ENCODE data around the gene FSTL4. TPM values are rescaled to one million over a fixed set of nuclear protein-coding genes. Genes with fewer than 3 reads are reported as not detected.
A peak's percentile ranks its signal among the peaks of the same experiment; 100 is the strongest.

FSTL4 gene
- polyA plus RNA-seq, 1 of the 3 experiments (the other 2 are of a cell fraction), result not detected

DNA sequence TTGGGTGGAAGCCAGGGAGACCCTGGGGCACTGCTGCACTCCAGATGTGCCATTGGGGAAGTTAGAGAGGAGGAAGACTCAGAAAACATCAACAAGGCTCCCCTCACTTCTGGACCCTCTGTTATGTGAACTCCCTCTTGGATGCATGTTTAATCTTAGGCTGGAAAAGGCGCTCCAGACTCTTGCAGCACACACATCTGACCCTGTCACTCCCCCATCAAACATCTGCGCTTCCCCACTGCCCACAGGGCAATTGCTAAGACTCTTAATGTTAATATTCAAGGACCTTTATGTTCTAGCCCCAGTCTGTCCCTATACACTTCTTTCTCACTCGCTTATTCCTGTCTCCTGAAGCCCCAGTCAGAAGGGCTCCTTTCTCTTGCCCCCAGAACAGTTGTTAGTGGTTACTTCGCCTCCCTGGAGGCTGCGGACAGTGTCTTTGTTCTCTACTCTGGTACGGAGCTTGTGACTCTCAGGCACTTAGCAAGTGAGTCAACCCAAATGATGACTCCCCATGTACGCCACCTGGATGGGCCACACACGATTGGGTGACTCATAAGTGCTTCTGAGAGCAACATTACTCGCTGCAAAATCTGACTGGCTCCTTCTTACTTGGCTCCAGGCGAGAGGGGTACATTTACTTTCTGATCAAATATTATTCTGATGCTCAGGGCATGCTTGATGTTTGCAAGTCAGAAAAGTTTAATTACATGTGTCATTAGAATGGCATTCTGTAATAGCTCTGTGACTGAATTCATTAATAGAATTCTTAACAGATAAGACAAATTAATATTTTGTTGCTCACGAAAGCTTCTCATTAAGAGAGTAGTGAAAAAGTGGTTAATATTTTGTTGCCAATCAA lies 366.9 kb downstream of the FSTL4 start:
- Histone ChIP-seq H3K4me2 (peak overlapping the region; percentile 30; the same call in 1 of the 2 replicates), H3K9me3 (no peaks in the 10 kb centered on the region), H3K36me3 (replicated peaks in 1 of 2; ENCODE audit: control insufficient read depth in 1 of 2, insufficient read depth in 2 of 2, low read length in 1 of 2) (no peaks in the 10 kb centered on the region), H3F3A (replicated peaks; ENCODE audit: insufficient read depth) (peaks cover 10% of the 10 kb centered on the region), H3K79me2 (ENCODE audit: insufficient read depth) (no peaks in the 10 kb centered on the region), H3K4me3 (ENCODE audit: low read depth in 2 of 2, low read length in 1 of 2) (no peak overlapping the region), H3K27me3 (ENCODE audit: insufficient read depth) (no peaks in the 10 kb centered on the region), H3K9me2 (no peaks in the 10 kb centered on the region), H4K20me1 (ENCODE audit: insufficient read depth) (no peaks in the 10 kb centered on the region), H3K9ac (peak overlapping the region; percentile 36; the same call in 1 of the 2 replicates), H3K27ac (ENCODE audit: low read depth in 2 of 2, low read length in 1 of 2) (peak overlapping the region in 1 of 2 experiments; percentile 61; a peak in 2 of 4 replicates), H3K4me1 (ENCODE audit: control insufficient read depth in 1 of 2, insufficient read depth in 2 of 2, low read depth in 1 of 2, low read length in 1 of 2) (peaks cover 6 to 16% of the 10 kb centered on the region in 2 experiments; a peak in 2 of 4 replicates), H2AFZ (ENCODE audit: low read depth) (no peak overlapping the region)
- 34% methylated on average over 11 of the region's 11 CpGs for WGBS (ENCODE audit: low lambda C conversion rate)
- no peak for DNase-seq
- ChIA-PET POLR2A (no interaction called here), CTCF (interaction anchor here (9.0 kb wide), 1 partner anchor 133 kb away, joined by 117 read pairs; no protein-coding TSS in a partner anchor)
- TF ChIP-seq, protein P1, sequence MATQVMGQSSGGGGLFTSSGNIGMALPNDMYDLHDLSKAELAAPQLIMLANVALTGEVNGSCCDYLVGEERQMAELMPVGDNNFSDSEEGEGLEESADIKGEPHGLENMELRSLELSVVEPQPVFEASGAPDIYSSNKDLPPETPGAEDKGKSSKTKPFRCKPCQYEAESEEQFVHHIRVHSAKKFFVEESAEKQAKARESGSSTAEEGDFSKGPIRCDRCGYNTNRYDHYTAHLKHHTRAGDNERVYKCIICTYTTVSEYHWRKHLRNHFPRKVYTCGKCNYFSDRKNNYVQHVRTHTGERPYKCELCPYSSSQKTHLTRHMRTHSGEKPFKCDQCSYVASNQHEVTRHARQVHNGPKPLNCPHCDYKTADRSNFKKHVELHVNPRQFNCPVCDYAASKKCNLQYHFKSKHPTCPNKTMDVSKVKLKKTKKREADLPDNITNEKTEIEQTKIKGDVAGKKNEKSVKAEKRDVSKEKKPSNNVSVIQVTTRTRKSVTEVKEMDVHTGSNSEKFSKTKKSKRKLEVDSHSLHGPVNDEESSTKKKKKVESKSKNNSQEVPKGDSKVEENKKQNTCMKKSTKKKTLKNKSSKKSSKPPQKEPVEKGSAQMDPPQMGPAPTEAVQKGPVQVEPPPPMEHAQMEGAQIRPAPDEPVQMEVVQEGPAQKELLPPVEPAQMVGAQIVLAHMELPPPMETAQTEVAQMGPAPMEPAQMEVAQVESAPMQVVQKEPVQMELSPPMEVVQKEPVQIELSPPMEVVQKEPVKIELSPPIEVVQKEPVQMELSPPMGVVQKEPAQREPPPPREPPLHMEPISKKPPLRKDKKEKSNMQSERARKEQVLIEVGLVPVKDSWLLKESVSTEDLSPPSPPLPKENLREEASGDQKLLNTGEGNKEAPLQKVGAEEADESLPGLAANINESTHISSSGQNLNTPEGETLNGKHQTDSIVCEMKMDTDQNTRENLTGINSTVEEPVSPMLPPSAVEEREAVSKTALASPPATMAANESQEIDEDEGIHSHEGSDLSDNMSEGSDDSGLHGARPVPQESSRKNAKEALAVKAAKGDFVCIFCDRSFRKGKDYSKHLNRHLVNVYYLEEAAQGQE (IDR thresholded peaks at IDR 0.05; ENCODE audit: low read depth, low read length), result no peak
- TF ChIP-seq SMC3 (IDR thresholded peaks at IDR 0.05; ENCODE audit: low read depth, low read length) (no peak), FOSL2 (IDR thresholded peaks at IDR 0.05; ENCODE audit: borderline replicate concordance, low read depth) (peak; percentile 97), POLR2AphosphoS5 (IDR thresholded peaks at IDR 0.05; ENCODE audit: low read depth, low read length) (no peak), RFX5 (IDR thresholded peaks at IDR 0.05; ENCODE audit: low read length) (no peak), ELF1 (IDR thresholded peaks at IDR 0.05) (no peak), RXRA (IDR thresholded peaks at IDR 0.05; ENCODE audit: borderline replicate concordance, low read depth) (peak; percentile 48; the same call in 1 of the 2 replicates), TAF1 (IDR thresholded peaks at IDR 0.05; ENCODE audit: borderline replicate concordance, low read depth, low read length) (no peak), EZH2phosphoT487 (IDR thresholded peaks at IDR 0.05; ENCODE audit: borderline replicate concordance, low read depth) (no peak), FOXJ3 (CRISPR knock-in tag; IDR thresholded peaks at IDR 0.05) (no peak), RCOR1 (IDR thresholded peaks at IDR 0.05; ENCODE audit: low read length) (no peak), CHD2 (IDR thresholded peaks at IDR 0.05; ENCODE audit: low read length, partially characterized antibody) (no peak), NRF1 (IDR thresholded peaks at IDR 0.05; ENCODE audit: low read depth, low read length) (no peak), FOXM1 (IDR thresholded peaks at IDR 0.05; ENCODE audit: low read depth) (no peak), EP300 (IDR thresholded peaks at IDR 0.05; ENCODE audit: borderline replicate concordance in 1 of 2, low read depth in 1 of 2, low read length in 1 of 2) (peak in 1 of 2 experiments; percentile 61; a peak in 1 of 4 replicates), GABPA (IDR thresholded peaks at IDR 0.05; ENCODE audit: low read depth) (no peak), SIN3A (IDR thresholded peaks at IDR 0.05; ENCODE audit: borderline replicate concordance, low read depth, low read length) (no peak), YY1 (IDR thresholded peaks at IDR 0.05; ENCODE audit: low read depth) (no peak), MEF2A (IDR thresholded peaks at IDR 0.05; ENCODE audit: borderline replicate concordance, low read depth) (no peak), TEAD4 (IDR thresholded peaks at IDR 0.05; ENCODE audit: borderline replicate concordance, insufficient read depth) (0 out of 2 replicates have a peak, but pooled peaks have one; percentile 16)
- TF ChIP-seq, protein P2, sequence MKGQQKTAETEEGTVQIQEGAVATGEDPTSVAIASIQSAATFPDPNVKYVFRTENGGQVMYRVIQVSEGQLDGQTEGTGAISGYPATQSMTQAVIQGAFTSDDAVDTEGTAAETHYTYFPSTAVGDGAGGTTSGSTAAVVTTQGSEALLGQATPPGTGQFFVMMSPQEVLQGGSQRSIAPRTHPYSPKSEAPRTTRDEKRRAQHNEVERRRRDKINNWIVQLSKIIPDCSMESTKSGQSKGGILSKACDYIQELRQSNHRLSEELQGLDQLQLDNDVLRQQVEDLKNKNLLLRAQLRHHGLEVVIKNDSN (IDR thresholded peaks at IDR 0.05; ENCODE audit: borderline replicate concordance, low read depth), result no peak
- TF ChIP-seq, protein P3, sequence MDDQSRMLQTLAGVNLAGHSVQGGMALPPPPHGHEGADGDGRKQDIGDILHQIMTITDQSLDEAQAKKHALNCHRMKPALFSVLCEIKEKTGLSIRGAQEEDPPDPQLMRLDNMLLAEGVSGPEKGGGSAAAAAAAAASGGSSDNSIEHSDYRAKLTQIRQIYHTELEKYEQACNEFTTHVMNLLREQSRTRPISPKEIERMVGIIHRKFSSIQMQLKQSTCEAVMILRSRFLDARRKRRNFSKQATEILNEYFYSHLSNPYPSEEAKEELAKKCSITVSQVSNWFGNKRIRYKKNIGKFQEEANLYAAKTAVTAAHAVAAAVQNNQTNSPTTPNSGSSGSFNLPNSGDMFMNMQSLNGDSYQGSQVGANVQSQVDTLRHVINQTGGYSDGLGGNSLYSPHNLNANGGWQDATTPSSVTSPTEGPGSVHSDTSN (IDR thresholded peaks at IDR 0.05), result 0 out of 2 replicates have a peak, but pooled peaks have one; percentile 3
- TF ChIP-seq, protein P4, sequence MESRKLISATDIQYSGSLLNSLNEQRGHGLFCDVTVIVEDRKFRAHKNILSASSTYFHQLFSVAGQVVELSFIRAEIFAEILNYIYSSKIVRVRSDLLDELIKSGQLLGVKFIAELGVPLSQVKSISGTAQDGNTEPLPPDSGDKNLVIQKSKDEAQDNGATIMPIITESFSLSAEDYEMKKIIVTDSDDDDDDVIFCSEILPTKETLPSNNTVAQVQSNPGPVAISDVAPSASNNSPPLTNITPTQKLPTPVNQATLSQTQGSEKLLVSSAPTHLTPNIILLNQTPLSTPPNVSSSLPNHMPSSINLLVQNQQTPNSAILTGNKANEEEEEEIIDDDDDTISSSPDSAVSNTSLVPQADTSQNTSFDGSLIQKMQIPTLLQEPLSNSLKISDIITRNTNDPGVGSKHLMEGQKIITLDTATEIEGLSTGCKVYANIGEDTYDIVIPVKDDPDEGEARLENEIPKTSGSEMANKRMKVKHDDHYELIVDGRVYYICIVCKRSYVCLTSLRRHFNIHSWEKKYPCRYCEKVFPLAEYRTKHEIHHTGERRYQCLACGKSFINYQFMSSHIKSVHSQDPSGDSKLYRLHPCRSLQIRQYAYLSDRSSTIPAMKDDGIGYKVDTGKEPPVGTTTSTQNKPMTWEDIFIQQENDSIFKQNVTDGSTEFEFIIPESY (IDR thresholded peaks at IDR 0.05; ENCODE audit: borderline replicate concordance, low read depth), result no peak
- TF ChIP-seq, protein P5, sequence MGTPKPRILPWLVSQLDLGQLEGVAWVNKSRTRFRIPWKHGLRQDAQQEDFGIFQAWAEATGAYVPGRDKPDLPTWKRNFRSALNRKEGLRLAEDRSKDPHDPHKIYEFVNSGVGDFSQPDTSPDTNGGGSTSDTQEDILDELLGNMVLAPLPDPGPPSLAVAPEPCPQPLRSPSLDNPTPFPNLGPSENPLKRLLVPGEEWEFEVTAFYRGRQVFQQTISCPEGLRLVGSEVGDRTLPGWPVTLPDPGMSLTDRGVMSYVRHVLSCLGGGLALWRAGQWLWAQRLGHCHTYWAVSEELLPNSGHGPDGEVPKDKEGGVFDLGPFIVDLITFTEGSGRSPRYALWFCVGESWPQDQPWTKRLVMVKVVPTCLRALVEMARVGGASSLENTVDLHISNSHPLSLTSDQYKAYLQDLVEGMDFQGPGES (IDR thresholded peaks at IDR 0.05; ENCODE audit: low read depth, low read length), result no peak

All from SK-N-SH (cell line).